Activated CD8-positive, alpha-beta memory T cell treated with anti-CD3 and anti-CD28 coated beads, Interleukin-2, amount 50 U/mL, for 1 hour (primary cell): Measurements from ENCODE around the gene IL1RAP.
A peak's percentile ranks its signal among the peaks of the same experiment; 100 is the strongest.
"Not testable (repeated sequence)": the region's sequence is repeated elsewhere in the genome, so short reads cannot be mapped to it uniquely, and the experiment has no call there.

Experiments used
- DNase-seq: peaks from one replicate; pipeline ENCODE4 v3.0.0-alpha.2; 2020; ENCODE audit errors: extremely low read depth

IL1RAP gene, protein sequence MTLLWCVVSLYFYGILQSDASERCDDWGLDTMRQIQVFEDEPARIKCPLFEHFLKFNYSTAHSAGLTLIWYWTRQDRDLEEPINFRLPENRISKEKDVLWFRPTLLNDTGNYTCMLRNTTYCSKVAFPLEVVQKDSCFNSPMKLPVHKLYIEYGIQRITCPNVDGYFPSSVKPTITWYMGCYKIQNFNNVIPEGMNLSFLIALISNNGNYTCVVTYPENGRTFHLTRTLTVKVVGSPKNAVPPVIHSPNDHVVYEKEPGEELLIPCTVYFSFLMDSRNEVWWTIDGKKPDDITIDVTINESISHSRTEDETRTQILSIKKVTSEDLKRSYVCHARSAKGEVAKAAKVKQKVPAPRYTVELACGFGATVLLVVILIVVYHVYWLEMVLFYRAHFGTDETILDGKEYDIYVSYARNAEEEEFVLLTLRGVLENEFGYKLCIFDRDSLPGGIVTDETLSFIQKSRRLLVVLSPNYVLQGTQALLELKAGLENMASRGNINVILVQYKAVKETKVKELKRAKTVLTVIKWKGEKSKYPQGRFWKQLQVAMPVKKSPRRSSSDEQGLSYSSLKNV

DNA sequence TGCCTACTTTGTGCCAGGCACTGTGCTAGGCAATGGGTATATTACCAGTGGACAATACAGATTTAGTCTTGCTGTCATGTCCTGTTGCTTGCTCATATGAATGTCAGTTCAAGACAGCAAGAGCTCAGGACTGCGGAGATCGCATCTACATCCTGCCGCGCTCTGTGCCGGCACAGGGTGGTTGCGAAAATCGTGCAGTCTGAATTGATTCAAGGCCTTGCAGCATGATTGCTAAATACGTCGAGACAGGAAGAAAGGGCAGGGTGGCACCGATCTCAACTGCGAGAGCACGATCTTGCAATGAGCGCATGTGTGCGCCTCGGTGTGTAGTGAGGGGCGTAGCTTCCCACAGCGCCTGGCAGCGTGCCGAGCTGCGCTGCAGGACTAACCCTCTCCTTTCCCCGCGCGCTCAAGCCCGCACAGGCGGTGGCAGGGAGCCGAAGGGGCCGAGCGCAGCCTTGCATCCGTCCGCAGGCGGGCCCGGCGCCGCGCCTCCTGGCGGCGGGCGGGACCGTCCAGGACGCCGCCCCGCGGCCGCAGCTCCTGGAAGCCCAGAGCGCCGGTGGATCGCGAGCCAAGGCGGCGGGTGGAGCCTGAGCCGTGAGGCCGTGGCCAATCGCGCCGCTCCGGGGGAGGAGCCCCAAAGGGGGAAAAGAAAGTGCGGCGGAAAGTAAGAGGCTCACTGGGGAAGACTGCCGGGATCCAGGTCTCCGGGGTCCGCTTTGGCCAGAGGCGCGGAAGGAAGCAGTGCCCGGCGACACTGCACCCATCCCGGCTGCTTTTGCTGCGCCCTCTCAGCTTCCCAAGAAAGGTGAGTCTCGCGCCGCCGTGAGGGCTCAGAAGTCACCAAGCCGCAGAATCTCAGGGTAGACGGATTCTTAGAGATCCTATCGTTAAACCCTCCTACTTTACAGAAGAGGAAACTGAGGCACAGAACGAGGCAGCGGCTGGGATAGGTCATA, at the start of gene IL1RAP:
TSS of gene IL1RAP (plus strand) at position 677 of the 962 bp plus-strand sequence. CDS start 50,205 bp downstream, outside the sequence.
- DNase-seq = peak; percentile 48

DNA sequence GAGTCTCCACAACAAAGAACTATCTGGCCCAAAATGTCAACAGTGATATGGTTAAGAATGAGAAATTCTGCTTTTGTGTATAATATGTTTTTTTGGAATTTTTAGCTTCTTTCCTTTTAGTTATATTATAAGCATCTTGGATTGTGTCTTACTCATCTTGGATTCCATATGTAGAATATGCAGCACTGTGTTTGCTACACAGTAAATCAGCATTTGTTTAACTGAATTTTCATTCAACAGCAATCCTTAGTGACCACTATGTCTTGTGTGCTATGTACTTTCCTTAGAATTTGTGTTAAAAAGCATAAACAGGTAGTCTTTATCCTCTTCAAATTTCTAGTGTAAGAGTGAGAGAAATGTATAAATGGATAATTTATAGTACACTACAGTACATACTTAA, 46.0 kb upstream of the IL1RAP start:
- no peak for DNase-seq

DNA sequence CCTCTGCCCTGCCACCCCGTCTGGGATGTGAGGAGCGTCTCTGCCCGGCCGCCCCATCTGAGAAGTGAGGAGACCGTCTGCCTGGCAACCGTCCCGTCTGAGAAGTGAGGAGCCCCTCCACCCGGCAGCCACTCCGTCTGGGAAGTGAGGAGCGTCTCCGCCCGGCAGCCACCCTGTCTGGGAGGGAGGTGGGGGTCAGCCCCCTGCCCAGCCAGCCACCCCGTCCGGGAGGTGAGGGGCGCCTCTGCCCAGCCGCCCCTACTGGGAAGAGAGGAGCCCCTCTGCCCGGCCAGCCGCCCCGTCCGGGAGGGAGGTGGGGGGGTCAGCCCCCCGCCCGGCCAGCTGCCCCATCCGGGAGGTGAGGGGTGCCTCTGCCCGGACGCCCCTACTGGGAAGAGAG, 40.6 kb upstream of the IL1RAP start:
- not testable (repeated sequence) for DNase-seq

DNA sequence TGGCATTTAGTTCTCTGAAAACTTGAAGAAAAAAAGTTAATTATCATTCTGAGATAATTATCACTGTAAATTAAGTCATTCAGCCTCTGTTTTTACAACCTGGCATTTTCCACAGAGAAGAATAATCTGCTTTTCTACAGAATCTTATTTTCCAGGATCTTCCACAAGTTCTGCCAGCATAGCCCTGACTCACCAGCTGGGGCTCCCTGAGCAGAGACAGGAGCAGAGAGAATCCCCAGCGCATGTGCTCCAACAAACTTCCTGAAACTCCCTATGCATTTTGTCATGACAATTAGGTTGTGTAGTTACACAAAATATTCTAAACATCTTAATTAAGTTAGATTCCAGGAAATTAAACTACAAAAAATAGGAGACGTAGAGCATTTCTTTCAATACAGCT, 32.1 kb upstream of the IL1RAP start:
- DNase-seq = no peak

DNA sequence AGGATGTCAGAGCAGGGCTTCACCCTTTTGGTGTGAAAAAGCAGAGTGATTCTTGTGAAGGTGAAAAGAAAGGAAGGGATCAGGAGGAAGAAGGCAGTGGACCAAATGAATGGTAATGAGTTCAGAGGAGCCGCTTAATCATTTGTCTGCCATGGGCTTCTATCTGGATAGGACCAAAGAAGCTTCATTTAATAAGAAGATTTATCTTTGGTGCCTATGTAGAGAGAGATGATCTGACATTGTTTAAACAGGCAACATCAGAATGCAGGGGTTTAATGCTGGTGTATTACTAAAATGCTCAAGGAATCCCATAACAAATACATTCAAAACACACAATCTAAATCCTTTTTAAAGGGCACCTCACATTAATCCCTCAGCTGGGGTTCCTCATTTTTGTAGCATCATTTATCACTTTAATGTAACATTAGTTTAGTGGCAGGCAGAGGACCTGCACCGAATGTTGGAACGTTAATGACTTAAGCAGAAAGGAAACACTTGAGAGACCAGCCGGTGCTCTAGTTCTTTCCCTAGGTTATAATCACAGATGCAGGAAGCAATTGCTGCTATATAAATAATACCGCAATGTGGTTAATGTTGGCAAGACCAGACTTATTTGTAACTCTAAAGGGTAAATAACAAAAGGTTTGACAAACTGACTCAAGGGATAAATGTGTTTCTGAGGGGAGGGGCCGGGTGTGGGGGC, 27.9 kb upstream of the IL1RAP start:
- no peak for DNase-seq

DNA sequence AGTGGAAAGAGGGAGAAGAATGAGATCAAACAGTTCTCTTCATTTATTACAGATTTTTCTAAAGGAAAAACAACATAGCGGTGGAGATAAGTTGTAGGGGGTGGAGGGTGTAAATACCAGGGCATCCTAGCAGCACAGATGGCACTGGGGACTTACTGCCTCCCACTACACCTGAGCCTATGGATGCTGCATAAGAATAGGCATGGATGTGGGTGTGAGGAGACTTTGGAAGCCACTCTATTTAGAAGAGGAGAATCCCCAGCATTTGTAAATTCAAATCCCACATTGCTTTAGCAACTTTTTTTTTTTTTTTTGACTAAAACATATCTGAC, 27.4 kb upstream of the IL1RAP start:
- no peak for DNase-seq

DNA sequence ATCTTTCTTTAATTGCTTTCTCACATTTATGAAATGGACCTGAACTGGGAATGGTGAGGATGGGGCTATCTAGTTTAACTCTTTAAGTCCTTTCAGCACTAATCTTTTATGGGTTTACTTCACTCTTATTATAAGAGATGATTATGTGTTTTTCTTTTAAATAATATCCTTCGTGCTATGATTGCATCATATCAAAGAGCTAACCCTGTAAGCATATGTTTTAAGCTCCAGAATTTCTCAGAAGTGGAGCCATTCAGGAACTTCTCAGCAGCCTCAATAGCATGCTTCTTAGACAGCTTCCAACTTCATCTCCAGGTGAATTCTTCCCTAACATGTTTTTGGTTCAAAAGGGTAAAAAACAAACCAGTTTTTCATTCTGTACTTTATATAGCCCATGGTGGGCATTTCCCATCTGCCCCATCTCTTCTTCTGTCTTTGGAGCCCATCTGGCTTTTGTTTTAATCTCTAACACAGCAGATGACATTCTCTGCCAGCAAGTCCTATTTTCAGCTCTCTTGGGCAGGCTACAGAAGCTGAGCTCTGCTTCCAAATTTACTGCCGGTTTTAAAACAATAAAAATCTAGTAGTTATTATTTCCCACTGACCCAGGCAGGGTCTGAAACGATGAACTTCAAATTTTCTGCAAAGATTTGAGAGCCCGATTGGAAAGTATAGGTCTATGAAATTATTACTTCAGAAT, 26.8 kb upstream of the IL1RAP start:
- DNase-seq = no peak

DNA sequence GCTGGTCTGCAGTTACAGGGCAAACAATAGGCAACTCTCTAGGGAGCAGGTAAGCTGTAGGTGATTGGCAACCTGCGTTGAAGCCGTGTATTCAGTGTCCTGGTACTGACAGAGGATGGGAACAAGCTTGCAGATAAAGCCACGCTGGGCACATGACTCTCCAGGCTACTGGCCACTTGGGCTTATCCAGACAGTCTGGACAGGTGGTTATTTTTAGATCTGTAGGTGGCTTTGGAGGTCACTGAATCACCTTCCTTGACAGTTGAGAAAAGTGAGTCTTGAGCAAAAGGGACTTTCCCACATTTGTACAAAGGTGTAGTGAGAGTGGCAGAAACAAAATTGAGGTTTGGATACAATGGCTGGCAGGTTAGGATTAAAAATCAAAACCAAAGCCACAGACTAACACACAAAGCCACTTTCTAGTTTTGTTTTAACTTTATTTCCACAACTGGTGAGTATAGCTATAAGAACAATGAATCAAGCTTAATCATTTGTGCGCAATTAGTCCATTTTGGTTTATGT, 22.3 kb upstream of the IL1RAP start:
- no peak for DNase-seq

DNA sequence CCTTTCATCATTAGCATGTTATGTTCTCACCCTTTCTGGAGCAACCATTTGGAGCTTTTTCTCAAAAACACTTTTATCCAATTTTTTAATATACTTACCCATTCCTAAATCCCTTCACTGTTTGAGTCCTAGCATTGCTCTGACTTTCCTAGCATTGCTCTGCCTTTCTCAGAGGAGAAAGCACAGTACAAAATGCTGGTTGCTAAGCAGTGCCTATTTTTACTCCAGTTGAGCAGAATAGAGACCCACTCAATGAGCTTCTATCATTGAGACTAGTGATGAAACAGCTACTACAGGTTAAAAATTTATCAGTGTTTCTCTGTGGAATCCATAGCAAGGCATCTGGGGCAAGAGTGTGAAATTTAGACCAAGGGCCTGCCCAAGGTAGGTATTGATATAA, 21.8 kb upstream of the IL1RAP start:
- no peak for DNase-seq

DNA sequence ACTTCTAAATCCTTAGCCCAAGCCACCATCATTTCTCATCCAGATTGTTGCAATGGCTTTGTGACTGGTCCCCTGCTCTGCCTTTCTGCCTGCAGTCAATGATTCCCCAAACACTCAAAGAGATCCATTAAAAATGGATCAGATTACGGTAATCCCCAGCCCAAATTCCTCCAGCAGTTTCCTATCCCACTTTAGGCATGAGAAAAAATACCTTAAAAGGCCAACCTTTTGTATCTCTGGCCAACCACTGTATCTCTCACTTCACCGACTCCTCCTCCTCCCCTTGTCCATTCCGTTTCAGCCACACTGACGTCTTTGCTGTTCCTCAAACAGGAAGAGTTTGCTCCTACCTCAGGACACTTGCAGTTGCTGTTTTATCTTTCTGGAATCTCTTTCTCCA, 20.9 kb upstream of the IL1RAP start:
- DNase-seq = no peak

DNA sequence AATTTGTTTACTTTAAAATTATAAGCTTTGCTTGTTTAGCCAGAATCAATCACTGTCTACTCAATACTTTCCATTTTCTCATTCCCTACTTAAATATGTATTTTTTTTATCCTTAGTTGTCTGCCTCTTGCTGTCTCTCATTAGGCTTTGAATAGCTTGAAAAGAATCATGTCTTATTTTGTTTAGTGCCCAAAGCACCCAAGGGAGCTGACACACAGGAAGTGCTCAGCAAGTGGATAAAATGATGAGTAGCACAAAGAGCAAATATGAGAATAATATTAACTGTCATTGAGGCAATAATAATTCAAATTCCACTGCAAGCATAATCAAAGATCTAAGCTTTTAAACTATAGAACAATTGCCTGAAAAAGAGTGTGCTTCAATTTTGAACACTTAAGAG, 19.0 kb upstream of the IL1RAP start:
- DNase-seq = no peak

DNA sequence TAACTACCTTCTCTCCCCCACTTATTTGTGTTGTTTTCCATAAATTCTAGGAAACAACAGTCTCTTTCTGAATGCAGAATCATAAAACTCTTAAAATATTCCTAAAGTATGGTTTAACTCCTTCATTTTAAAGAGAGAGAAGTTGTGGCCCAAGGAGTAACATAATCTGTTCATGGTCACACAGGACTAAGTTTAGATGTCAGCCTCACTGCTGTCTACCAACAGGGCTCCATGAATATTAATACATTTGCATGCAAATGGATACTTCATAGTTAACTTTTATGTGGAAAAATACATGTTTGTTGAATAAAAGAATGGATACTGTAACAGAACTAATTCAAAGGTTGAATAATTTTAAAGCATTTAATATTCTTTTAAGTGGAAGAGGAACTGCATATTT, 18.5 kb upstream of the IL1RAP start:
- no peak for DNase-seq

DNA sequence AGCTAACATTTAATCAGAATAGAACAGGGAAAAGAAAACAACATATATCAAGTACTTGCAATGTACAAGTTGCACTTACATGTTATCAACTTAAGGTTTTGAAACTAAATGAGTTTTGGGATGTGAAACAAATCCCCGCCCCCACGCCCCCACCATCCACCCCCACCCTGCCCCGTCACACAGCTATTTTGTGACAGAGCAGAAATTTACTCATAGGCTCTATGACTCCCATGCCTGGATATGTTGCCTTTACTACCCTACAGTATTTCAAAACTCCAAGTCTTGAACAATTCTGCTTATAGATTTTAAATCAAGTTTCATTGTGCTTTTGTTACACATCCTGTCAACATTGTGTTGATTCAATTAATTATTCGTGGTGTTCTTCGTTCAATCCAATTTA, 18.1 kb upstream of the IL1RAP start:
- DNase-seq = no peak

DNA sequence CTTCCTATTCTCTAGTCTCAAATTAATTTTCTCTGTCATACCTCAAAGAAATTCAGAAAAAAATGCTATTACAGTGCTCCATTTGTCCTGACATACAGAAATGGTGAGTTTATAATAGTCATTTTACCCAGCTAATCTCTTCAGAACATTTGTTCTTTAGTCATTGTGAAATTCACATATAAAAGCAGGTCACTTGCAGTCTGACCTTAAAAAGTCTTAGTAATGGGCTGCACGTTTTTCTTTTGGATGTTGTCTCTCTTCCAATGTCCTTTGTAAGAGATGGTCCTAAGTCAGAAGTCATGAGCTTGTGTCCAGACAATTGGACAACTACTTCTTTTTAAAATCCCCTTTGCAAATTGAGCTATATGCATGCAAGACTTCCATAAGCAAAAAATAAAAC, 17.0 kb upstream of the IL1RAP start:
- no peak for DNase-seq

DNA sequence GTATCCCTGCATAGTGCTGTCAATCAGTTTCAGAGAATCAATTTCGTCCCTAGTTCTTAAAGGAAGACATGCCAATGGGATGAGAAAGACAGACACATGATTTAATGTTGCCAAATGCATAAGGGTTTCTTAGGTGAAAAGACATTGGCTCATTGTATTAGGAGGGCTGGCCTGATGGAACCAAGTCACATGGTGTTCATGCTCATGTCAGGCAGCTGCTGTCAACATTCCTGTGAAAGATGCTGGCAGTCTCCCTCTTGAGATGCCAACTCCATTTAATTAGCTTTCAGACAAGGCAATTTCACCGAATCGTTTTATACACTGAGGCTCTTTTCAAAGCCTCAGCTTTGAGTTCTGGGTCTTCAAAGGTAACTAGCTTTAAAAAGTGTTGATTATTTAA, 16.1 kb upstream of the IL1RAP start:
- no peak for DNase-seq

DNA sequence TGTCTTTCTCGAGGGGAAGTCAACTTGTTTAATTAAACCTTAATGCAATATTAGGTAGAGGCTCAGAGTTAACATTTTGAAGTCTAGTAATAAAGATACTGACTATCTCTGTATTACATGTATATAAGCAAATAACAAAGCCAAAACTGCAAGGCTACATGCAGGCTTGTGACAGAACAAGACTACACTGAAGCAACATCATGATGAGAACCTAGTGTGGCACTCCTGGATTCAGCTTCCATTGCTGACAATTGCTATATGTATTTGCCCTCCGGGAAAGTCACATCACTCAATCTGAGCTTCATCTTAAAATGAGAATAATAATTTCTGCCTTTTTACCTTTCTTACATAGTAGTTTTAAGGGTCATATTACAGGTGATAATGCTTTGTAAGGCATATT, 15.6 kb upstream of the IL1RAP start:
- DNase-seq = no peak

DNA sequence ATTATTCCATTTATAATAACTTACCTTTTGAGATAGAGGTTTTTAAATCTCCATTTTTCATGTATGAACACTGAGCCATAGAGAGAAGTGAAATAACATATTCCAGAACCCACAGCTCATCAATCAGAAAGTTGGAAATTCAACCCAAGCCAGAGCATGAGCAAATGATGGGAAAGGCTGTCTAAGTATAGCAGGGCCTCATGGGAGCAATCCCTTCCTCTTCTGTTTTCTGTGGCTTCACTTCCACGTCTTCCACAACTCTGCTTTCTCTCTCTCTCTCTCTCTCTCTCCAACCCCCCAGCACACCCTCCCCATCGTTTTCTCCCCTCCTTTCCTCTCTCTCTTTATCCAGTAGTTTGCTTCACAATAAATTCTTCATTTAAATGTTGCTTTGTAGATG, 14.8 kb upstream of the IL1RAP start:
- DNase-seq = no peak

DNA sequence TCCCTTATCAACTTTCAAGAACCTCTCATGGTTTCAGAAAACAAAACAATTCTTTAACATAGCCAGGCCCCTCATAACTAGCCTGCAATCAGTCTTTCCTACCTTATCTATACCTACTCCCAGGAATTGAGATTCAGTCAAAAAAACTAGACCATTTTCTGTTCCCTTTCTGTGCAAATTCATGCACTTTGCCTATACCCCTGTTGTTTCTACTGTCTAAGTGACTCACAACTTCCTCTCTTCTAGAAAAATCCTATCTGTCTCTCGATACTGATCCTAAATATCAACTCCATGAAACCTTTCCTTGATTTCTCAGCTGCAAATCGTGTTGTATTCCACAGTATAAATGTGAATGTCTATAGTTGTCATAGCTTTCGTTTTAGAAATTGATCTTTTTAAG, 10.9 kb upstream of the IL1RAP start:
- no peak for DNase-seq

DNA sequence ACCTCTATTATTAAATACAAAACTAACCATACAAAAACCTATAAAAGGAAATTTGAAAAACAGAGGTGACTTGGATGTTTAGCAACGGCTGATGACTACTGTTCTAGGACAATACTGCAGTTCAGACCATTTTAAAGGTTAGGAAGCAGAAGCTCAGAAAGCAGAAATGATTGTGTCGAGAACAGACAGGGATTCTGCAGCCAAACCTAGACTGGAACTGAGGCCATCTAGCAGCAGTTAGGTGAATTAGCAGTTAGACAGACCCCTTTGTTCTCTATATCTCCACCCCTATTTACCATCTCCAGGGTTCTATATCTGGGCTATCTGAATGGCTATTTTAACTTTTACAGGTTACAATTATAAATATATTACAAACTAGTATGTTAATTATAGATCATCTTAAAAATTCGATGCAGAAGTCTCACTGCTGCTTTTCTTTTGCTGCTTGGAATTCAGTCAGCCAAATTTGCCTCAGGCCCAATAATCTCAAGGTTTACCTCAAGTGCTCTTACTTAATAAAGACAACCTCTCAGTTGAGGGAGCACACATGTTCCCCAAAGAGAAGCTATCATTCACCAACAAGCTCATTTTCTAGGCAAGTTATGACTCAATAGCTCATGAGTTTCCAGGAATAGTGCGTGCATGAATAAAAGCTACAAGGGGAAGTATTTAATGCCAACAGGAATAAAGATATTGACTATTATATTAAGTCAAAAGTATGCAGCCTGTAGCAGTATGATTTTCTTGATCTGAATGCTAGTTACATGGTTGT, 9.3 kb upstream of the IL1RAP start:
- no peak for DNase-seq

DNA sequence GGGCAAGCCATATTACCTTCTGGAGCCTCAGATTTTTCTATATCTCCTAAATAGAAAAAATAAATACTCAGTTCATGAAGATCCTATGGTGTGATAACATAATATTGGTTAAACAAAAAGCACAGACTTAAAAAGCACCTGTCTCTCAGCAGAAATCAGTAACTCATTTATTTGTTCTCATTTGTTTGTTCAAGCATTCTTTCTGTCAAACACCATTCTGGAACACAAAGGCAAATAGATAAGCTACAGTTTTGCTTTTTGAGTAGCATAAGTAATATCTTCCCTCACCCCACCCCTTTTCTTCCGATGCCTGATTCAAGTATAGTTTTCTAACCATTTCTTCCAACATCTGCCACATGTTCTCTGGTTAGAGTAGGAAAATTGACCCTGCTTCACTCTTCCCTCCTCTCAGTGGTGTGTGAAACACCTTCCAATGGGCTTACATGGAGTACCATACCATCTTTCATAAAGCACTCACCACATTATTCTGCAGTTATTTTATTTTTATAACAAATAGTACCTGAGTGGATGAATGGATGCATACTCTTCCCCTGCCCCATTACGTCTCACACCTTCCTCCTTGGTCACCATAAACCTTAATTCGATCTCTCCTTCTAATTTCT, 8.4 kb upstream of the IL1RAP start:
- DNase-seq = no peak
